Lower leg skin (tissue), 4 donors: ENCODE data around the gene ANXA4. TPM values are rescaled to one million over a fixed set of nuclear protein-coding genes. Genes with fewer than 3 reads are reported as not detected.
"Not testable (repeated sequence)": the region's sequence is repeated elsewhere in the genome, so short reads cannot be mapped to it uniquely, and the experiment has no call there.

ENCODE experiments used
- DNase-seq, 2 donors: peaks; one replicate each; pipeline ENCODE4 v3.0.0-alpha.2; 2019; ENCODE audit warnings: low spot score in 2 of 2
- H3K4me3 ChIP-seq: fragments of 200-600 bp; sonication (generic); 2 replicates; pipeline ENCODE4 v1.5.1; 2017; ENCODE audit warnings: mild to moderate bottlenecking, low read depth; ENCODE audit not compliant: poor library complexity, severe bottlenecking
- POLR2A ChIP-seq, 2 donors: fragments of 450-650 bp; IDR thresholded peaks; one replicate each; pipeline ENCODE4 v1.6.1; 2016 to 2017; ENCODE audit warnings: antibody characterized with exemption in 2 of 2, mild to moderate bottlenecking in 1 of 2, moderate library complexity in 1 of 2
- WGBS, 2 donors: methylation state at CpG; one replicate each; pipeline ENCODE4 v1.1.5; 2018; 5-methylcytosine and 5-hydroxymethylcytosine counted together
- intact Hi-C: fragments of 100-400 bp; cut with DNase I; formaldehyde crosslinking; loops from one replicate; pipeline ENCODE4 v1.15.0; 2023; ENCODE audit warnings: low total_unique reads
- total RNA-seq, 4 donors: library from RNA; depleted of rRNA; stranded (reverse); fragments of >200 nt; gene quantifications; one replicate each; pipeline ENCODE4 v1.1.0, GENCODE V29; 2016
- TF ChIP-seq, protein P1 (sequence below), 3 donors: fragments of 450-650 bp; IDR thresholded peaks; one replicate each; pipeline ENCODE4 v1.5.1; 2016; ENCODE audit warnings: antibody characterized with exemption in 3 of 3, mild to moderate bottlenecking in 3 of 3, moderate library complexity in 2 of 3

ANXA4 gene
- total RNA-seq, 4 donors from 2014 or later, result 60.2 to 107 (median 64.9) TPM

DNA sequence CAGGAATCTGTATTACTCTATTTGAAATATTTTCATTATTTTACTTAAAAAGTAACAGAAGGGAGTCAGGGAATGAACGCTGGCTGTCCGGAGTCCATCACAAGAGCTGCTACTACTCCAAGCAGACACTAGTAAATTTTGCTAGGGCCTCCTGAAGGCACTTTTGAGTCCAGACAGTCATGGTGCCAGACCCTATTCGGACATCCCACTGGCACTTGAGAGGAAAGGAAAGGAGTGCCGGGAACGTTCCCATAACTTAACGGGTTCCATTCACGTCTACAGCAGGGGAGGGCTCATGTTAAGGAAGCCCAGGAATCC is 87.0 kb downstream of the ANXA4 start:
- TF ChIP-seq, protein P1, sequence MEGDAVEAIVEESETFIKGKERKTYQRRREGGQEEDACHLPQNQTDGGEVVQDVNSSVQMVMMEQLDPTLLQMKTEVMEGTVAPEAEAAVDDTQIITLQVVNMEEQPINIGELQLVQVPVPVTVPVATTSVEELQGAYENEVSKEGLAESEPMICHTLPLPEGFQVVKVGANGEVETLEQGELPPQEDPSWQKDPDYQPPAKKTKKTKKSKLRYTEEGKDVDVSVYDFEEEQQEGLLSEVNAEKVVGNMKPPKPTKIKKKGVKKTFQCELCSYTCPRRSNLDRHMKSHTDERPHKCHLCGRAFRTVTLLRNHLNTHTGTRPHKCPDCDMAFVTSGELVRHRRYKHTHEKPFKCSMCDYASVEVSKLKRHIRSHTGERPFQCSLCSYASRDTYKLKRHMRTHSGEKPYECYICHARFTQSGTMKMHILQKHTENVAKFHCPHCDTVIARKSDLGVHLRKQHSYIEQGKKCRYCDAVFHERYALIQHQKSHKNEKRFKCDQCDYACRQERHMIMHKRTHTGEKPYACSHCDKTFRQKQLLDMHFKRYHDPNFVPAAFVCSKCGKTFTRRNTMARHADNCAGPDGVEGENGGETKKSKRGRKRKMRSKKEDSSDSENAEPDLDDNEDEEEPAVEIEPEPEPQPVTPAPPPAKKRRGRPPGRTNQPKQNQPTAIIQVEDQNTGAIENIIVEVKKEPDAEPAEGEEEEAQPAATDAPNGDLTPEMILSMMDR (IDR thresholded peaks at IDR 0.05), result no peak
- TF ChIP-seq POLR2A (IDR thresholded peaks at IDR 0.05), result no peak
- intact Hi-C loops, result no loop called here
- WGBS, 2 donors, result 6 to 10% methylated on average over 7 of the region's 7 CpGs
- no peak for DNase-seq
- peak overlapping the region; percentile 84 for H3K4me3 ChIP-seq

DNA sequence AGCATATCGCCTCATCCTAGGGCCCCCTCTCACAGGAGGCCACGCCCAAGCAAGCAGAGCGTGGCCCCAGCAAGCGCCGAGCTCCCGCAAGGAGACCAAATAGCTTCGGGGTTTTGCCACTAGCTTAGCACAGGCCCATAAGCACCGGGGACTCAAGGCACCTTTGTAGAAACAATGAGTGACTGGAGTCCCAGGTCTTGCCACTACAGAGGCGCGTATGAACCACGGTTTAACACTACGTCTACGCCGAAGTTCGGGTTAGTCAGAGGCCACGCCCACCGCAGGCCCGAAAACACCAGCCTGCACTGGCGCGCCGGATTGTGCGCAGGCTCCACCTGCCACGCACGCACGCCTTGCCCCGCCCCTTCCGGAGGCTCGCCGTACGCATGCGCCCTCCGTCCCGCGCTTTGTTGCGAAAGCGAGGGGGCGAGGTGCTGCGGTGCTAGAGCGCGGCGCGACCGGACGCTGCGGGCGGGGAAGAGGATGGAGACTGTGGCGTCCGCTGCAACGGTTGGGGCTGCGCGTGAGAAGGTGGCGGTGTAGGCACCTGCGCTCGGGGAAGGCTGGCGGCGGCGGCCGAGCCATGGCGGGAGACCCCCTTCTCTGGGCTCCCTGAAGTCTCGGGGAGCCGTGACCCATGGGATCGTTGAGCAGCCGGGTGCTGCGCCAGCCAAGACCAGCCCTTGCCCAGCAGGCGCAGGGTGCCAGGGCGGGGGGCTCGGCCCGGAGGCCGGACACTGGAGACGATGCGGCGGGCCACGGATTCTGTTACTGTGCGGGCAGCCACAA is 87.5 kb downstream of the ANXA4 start, which contains the start of gene GMCL1:
GMCL1 (plus strand) TSS at position 405 of the 789 bp plus-strand sequence; CDS start at position 638, 233 bp downstream.
- peak; percentile 96 to 99 for DNase-seq
- TF ChIP-seq, protein P1 (IDR thresholded peaks at IDR 0.05), result peak in 1 of 3 donors; percentile 43
- TF ChIP-seq POLR2A (IDR thresholded peaks at IDR 0.05), result no peak
- intact Hi-C loops, result no loop called here
- 0 to 1% methylated on average over 18 to 34 of the region's 74 CpGs for WGBS, 2 donors
- peak within 1 kb of the TSS; percentile 84 for H3K4me3 ChIP-seq

DNA sequence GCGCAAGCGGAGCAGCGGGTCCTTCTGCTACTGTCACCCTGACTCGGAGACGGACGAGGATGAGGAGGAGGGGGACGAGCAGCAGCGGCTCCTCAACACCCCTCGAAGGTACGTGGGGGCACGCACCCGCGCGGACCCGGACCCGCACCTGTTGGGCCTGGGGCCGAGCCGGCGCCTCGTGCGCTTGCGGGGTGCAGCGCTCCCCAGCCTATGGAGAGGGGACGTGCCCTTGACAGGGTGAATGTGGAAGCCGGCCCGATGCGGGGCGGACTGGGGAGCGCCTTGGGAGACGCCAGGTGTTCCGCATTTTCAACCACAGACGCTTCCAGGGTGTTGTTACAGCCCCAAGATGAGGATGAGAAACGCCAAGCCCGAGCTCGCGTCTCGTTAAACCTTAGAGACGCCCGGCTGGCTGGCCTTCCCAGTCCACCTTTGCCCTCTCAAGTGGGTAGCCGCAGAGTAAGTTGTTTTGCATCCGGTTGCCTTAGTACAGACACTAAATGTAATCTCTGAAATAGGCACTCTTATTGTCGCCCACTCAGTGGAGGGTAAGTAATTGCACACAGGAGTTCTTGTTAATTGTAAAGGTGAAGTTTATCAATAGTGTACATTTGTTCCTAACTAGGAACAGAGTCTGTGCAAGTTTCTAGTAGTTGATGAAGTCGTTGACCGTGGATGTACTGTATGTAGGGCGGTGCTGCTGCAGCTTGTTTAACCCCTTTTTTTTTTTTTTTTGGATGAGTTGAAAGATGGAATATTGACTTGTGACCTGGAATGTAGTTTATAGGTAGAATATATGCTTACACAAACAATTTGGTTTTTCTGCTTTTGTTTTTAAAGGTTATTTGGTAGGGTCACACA is 88.3 kb downstream of the ANXA4 start:
- peak overlapping the region; percentile 84 for H3K4me3 ChIP-seq
- no peak for TF ChIP-seq POLR2A (IDR thresholded peaks at IDR 0.05)
- TF ChIP-seq, protein P1 (IDR thresholded peaks at IDR 0.05), result no peak
- peak; percentile 32 to 90 for DNase-seq
- intact Hi-C loops, result no loop called here
- WGBS, 2 donors, result 1% methylated on average over 37 to 42 of the region's 45 CpGs

DNA sequence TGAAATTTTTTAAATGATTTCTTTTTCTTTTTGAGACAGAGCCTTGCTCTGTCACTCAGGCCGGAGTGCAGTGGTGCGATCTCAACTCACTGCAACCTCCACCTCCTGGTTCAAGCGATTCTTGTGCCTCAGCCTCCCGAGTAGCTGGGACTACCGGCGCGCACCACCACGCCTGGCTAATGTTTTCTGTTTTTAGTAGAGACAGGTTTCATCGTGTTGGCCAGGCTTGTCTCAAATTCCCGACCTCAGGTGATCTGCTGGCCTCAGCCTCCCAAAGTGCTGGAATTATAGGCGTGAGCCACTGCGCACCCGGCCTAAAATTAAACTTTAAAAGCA is 88.9 kb downstream of the ANXA4 start:
- 82% methylated on average over 13 of the region's 13 CpGs for WGBS, 2 donors
- DNase-seq, H3K4me3 ChIP-seq, intact Hi-C loops: not testable (repeated sequence)

DNA sequence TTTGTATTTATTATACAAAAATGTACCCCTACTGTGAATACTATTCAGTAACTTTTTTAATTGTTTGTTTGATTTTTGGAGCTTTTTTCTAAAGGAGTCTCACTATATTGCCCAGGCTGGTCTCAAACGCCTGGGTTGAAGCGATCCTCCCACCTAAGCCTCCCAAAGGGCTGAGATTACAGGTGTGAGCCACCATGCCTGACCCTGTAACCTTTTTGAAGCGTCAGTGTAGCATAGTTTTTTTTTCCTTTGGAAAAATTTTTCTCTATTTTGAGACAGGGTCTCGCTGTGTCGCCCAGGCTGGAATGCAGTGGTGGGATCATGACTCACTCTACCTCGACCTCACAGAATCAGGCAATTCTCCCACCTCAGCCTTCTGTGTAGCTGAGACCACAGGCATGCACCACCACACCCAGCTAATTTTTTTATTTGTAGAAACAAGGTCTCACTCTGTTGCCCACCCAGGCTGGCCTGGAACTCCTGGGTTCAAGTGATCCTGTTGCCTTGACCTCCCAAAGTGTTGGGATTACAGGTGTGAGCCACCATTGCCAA is 89.5 kb downstream of the ANXA4 start:
- TF ChIP-seq, protein P1 (IDR thresholded peaks at IDR 0.05), result no peak
- TF ChIP-seq POLR2A (IDR thresholded peaks at IDR 0.05), result no peak
- no peak overlapping the region for H3K4me3 ChIP-seq
- intact Hi-C loops, result no loop called here
- DNase-seq, result no peak
- WGBS, 2 donors, result 90 to 91% methylated on average over 6 of the region's 6 CpGs

DNA sequence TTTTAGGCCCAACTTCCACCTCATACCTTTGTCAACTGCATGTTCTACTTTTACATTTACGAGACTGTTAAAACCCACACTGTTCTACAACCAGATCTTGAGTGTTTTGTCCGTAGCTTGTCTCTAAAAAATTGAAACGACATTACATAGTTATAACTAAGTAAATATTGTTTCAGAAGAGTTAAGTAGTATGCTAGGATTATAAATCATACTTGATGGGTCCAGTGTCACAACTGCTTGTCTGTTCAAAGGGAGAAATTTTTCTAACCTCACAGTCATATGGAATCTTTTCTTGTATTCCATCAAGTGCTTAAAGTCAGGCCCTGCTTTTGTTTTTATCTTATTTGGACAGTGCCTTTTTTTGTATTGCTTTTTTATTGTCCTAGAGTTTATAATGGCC is 91.8 kb downstream of the ANXA4 start:
- intact Hi-C loops, result no loop called here

More for the DNA sequence above, 91.8 kb downstream of the ANXA4 start:
- no peak for DNase-seq
- H3K4me3 ChIP-seq, result no peak overlapping the region
- WGBS, 2 donors, result 84 to 89% methylated on average over 3 of the region's 3 CpGs
- TF ChIP-seq, protein P1 (IDR thresholded peaks at IDR 0.05), result no peak
- TF ChIP-seq POLR2A (IDR thresholded peaks at IDR 0.05), result no peak
